Aorta (tissue), 5 donors: ENCODE data around the gene ZNF197. TPM values are rescaled to one million over a fixed set of nuclear protein-coding genes. Genes with fewer than 3 reads are reported as not detected.
"Not testable (repeated sequence)": the region's sequence is repeated elsewhere in the genome, so short reads cannot be mapped to it uniquely, and the experiment has no call there.

Source experiments
- ATAC-seq: fragments of 200-7000 bp; cut with Tn5 transposase; one replicate; pipeline ENCODE4 v1.9.1; 2022; ENCODE audit warnings: moderate library complexity; ENCODE audit not compliant: low FRiP score
- DNase-seq, 2 donors: peaks; one replicate each; pipeline ENCODE4 v3.0.0-alpha.2; 2020
- H3K27ac ChIP-seq, 2 donors: one replicate each; pipeline ENCODE4 v1.5.1; 2013; ENCODE audit warnings: low read length in 2 of 2, mild to moderate bottlenecking in 2 of 2, moderate library complexity in 2 of 2, control low read depth in 1 of 2, inconsistent platforms in 1 of 2, low read depth in 1 of 2
- H3K27me3 ChIP-seq, 2 donors: one replicate each; pipeline ENCODE4 v1.6.1; 2013; ENCODE audit warnings: control low read depth in 1 of 2, low read length in 1 of 2, mild to moderate bottlenecking in 1 of 2, moderate library complexity in 1 of 2; ENCODE audit not compliant: insufficient read depth in 2 of 2, control insufficient read depth in 1 of 2
- H3K36me3 ChIP-seq, 2 donors: one replicate each; pipeline ENCODE4 v1.6.1; 2013; ENCODE audit warnings: control low read depth in 1 of 2, low read length in 1 of 2, mild to moderate bottlenecking in 1 of 2; ENCODE audit not compliant: insufficient read depth in 2 of 2, control insufficient read depth in 1 of 2
- H3K4me1 ChIP-seq, 2 donors: one replicate each; pipeline ENCODE4 v1.6.1; 2013; ENCODE audit warnings: low read length in 2 of 2, control low read depth in 1 of 2, mild to moderate bottlenecking in 1 of 2, moderate library complexity in 1 of 2; ENCODE audit not compliant: insufficient read depth in 2 of 2, control insufficient read depth in 1 of 2
- H3K4me3 ChIP-seq, 2 donors: one replicate each; pipeline ENCODE4 v1.5.1; 2013; ENCODE audit warnings: low read length in 2 of 2, control low read depth in 1 of 2, mild to moderate bottlenecking in 1 of 2
- H3K9me3 ChIP-seq: one replicate; pipeline ENCODE4 v1.6.1; 2013; ENCODE audit warnings: mild to moderate bottlenecking, low read length; ENCODE audit not compliant: control insufficient read depth
- WGBS, 2 donors: extraction: QIAGEN DNeasy Blood & Tissue Kit; methylation state at CpG; one replicate each; pipeline ENCODE4 v1.1.7; 2013; 5-methylcytosine and 5-hydroxymethylcytosine counted together
- intact Hi-C, 2 donors: fragments of 100-400 bp; cut with DNase I; formaldehyde crosslinking; loops; one replicate each; pipeline versions ENCODE4 v1.14.2 to v1.15.0; 2022
- polyA plus RNA-seq, 2 donors: library from polyadenylated mRNA; stranded (reverse); fragments of 200-250 nt; gene quantifications; one replicate each; pipeline ENCODE4 v1.2.3, GENCODE V29; 2013
- total RNA-seq, 2 donors: library from RNA; stranded (reverse); fragmentation: NEBNext Ultra II Directional; extraction: Animal tissue kit (Norgen Biotek cat#: 25700); gene quantifications; one replicate each; pipeline ENCODE4 v1.2.1, GENCODE V29; 2021
- donor health status: healthy with polysubstance abuse.
- donor health status: Bipolar disorder and iron deficiency.
- donor health status: DM: no; HTN: no; CAD: no.
- donor health status: DM: no; HTN: no; CAD: no.
- donor health status: DM: yes; HTN: yes; CAD: no.

ZNF197 gene
- total and polyA plus RNA-seq, 4 donors, result 6.9 to 20.3 (median 11.6) TPM

- no peak for DNase-seq
- Histone ChIP-seq H3K27ac (no peak overlapping the region), H3K9me3 (no peaks in the 10 kb centered on the region), H3K36me3 (peaks cover 8 to 19% of the 10 kb centered on the region in 2 donors), H3K4me3 (no peak overlapping the region), H3K4me1 (peaks cover 0 to 2% of the 10 kb centered on the region in 2 donors), H3K27me3 (no peaks in the 10 kb centered on the region)
- WGBS, 2 donors, result 80 to 84% methylated on average over 1 of the region's 1 CpG
- intact Hi-C loops, result loop anchor here in 1 of 2 donors (5.0 kb wide), 1 partner anchor 113 kb away; the partner anchor contains the start of genes KIAA1143 and KIF15
- no peak for ATAC-seq
Observed at GRCh38 chr3:44649709-44650108, 24.9 kb downstream of the ZNF197 start.

- H3K27me3 ChIP-seq, result no peaks in the 10 kb centered on the region
- peaks cover 24 to 34% of the 10 kb centered on the region in 2 donors for H3K36me3 ChIP-seq
- no peak for DNase-seq
- H3K4me1 ChIP-seq, result peaks cover 0 to 2% of the 10 kb centered on the region in 2 donors
- H3K9me3 ChIP-seq, result peaks cover 12% of the 10 kb centered on the region
- ATAC-seq, result no peak
- intact Hi-C loops, result no loop called here
- WGBS, 2 donors, result 73 to 78% methylated on average over 5 of the region's 5 CpGs
- no peak overlapping the region for H3K27ac ChIP-seq
- no peak overlapping the region for H3K4me3 ChIP-seq
Observed at GRCh38 chr3:44654039-44654438, 29.2 kb downstream of the ZNF197 start.

DNA sequence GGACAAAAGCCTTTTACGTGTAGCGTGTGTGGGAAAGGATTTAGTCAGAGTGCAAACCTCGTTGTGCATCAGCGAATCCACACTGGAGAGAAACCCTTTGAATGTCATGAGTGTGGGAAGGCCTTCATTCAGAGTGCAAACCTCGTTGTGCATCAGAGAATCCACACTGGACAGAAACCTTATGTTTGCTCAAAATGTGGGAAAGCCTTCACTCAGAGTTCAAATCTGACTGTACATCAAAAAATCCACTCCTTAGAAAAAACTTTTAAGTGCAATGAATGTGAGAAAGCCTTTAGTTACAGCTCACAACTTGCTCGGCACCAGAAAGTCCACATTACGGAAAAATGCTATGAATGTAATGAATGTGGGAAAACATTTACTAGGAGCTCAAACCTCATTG, 34.2 kb downstream of the ZNF197 start:
- Histone ChIP-seq H3K36me3 (peaks cover 25 to 27% of the 10 kb centered on the region in 2 donors), H3K4me1 (no peaks in the 10 kb centered on the region), H3K4me3 (no peak overlapping the region), H3K27me3 (peaks cover 0 to 2% of the 10 kb centered on the region in 2 donors), H3K9me3 (peaks cover 23% of the 10 kb centered on the region), H3K27ac (no peak overlapping the region)
- 81 to 89% methylated on average over 7 of the region's 7 CpGs for WGBS, 2 donors
- intact Hi-C loops, result no loop called here
- DNase-seq (no peak), ATAC-seq (no peak)

GRCh38 chr3:44659434-44659833, 34.6 kb downstream of the ZNF197 start:
- no peak for DNase-seq
- no peak overlapping the region for H3K27ac ChIP-seq
- H3K36me3 ChIP-seq, result peaks cover 25 to 27% of the 10 kb centered on the region in 2 donors
- H3K27me3 ChIP-seq, result peaks cover 0 to 2% of the 10 kb centered on the region in 2 donors
- no peaks in the 10 kb centered on the region for H3K4me1 ChIP-seq
- H3K4me3 ChIP-seq, result no peak overlapping the region
- 91 to 95% methylated on average over 6 of the region's 6 CpGs for WGBS, 2 donors
- peaks cover 23% of the 10 kb centered on the region for H3K9me3 ChIP-seq
- ATAC-seq, result no peak
- intact Hi-C loops, result no loop called here

DNA sequence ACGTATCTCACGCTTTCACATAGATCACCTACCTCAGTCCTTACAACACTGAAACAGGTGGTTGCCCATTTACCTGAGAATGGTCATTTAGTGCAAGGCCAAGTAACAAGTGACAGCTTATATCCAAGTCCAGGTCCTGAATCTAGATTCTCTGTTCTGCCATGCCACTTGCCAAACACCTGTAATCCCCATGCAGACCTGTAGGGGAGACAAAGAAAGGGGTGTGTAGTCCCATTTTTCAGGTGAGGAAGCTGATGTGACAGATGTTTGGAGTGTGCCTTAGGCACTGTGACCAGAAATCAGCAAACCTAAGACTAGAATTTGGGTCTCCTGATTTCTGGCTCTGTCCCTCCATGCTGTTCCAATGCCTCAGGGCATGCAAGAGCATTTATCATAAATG, 36.4 kb downstream of the ZNF197 start:
- H3K27ac ChIP-seq, result no peak overlapping the region
- H3K36me3 ChIP-seq, result peaks cover 21 to 25% of the 10 kb centered on the region in 2 donors
- intact Hi-C loops, result no loop called here
- H3K27me3 ChIP-seq, result peaks cover 0 to 2% of the 10 kb centered on the region in 2 donors
- 96 to 99% methylated on average over 2 of the region's 2 CpGs for WGBS, 2 donors
- DNase-seq (no peak), ATAC-seq (no peak)
- no peak overlapping the region for H3K4me3 ChIP-seq
- H3K4me1 ChIP-seq, result no peaks in the 10 kb centered on the region
- peaks cover 23% of the 10 kb centered on the region for H3K9me3 ChIP-seq

- peaks cover 3% of the 10 kb centered on the region for H3K9me3 ChIP-seq
- H3K4me1 ChIP-seq, result no peaks in the 10 kb centered on the region
- H3K27me3 ChIP-seq, result peaks cover 0 to 2% of the 10 kb centered on the region in 2 donors
- intact Hi-C loops, result no loop called here
- peaks cover 2 to 3% of the 10 kb centered on the region in 2 donors for H3K36me3 ChIP-seq
- no peak overlapping the region for H3K4me3 ChIP-seq
- H3K27ac ChIP-seq, result no peak overlapping the region
- 93 to 97% methylated on average over 3 of the region's 3 CpGs for WGBS, 2 donors
- ATAC-seq (no peak), DNase-seq (no peak)
Observed at GRCh38 chr3:44665173-44665572, 40.3 kb downstream of the ZNF197 start.

DNA sequence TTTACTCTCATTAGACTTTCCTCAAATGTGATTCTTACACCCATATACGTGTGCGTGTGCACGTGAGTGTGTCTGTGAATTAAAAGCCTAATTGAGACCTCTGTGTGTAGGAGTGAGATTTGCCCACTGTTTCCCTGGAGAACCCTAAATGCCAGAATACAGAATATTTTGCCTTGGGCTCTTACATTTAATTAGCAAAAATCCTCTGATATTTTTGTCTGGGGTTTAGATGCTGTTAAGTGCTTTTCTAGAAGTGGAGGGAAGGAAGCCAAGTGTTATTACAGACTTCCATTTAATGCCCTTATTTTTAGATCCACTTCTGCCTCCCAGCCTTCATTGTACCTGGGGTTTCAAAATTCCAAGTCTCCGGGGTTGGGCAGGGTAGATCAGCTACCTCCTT, 41.5 kb downstream of the ZNF197 start:
- no peaks in the 10 kb centered on the region for H3K9me3 ChIP-seq
- no peak overlapping the region for H3K27ac ChIP-seq
- H3K27me3 ChIP-seq, result peaks cover 0 to 2% of the 10 kb centered on the region in 2 donors
- WGBS, 2 donors, result 91 to 92% methylated on average over 4 of the region's 4 CpGs
- no peaks in the 10 kb centered on the region for H3K4me1 ChIP-seq
- no peak for DNase-seq
- H3K36me3 ChIP-seq, result peaks cover 0 to under 1% of the 10 kb centered on the region in 2 donors
- no peak for ATAC-seq
- intact Hi-C loops, result no loop called here
- H3K4me3 ChIP-seq, result no peak overlapping the region

DNA sequence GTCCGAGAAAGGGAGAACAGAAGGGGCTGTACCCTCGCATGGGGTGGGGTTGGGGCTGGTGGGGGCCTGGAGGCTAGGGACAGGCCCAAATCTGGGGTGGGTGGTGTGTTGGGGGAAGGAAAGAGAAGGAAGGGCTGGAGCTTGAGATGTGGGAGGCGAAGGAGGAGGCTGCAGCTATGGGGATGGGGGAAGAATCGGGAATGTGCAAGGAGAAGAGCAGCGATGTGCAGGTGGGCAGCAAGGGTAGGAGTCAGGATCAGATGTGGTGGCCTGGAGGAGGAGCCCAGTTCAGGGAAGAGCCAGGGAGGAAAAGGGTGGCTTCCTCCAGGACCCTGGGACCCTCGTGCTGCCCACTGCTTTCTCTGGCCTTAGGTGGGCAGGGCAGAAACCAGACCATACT, 44.9 kb downstream of the ZNF197 start:
- Histone ChIP-seq H3K4me1 (no peaks in the 10 kb centered on the region), H3K36me3 (no peaks in the 10 kb centered on the region), H3K27ac (no peak overlapping the region), H3K27me3 (no peaks in the 10 kb centered on the region), H3K9me3 (peaks cover 1% of the 10 kb centered on the region), H3K4me3 (no peak overlapping the region)
- DNase-seq (no peak), ATAC-seq (no peak)
- 87 to 89% methylated on average over 6 of the region's 6 CpGs for WGBS, 2 donors
- intact Hi-C loops, result no loop called here

GRCh38 chr3:44673466-44673865, 48.6 kb downstream of the ZNF197 start:
- intact Hi-C loops, H3K4me1 ChIP-seq, H3K9me3 ChIP-seq, H3K27ac ChIP-seq, H3K4me3 ChIP-seq, ATAC-seq, H3K36me3 ChIP-seq, H3K27me3 ChIP-seq, DNase-seq: not testable (repeated sequence)
- 90 to 95% methylated on average over 8 of the region's 8 CpGs for WGBS, 2 donors
